Bronchus fibroblast of lung (primary cell): Measurements from ENCODE around the gene AMIGO1. TPM values are rescaled to one million over a fixed set of nuclear protein-coding genes. Genes with fewer than 3 reads are reported as not detected.

Experiments
- total RNA-seq: library from RNA; depleted of rRNA; stranded (reverse); fragments of >200 nt; gene quantifications from 2 replicates; pipeline ENCODE4 v1.2.3, GENCODE V29; 2015

The AMIGO1 gene
- total RNA-seq, result 0.89 and 1.0 TPM in 2 replicates

GRCh38 chr1:109509176-109510134, at the start of gene AMIGO1:
Gene AMIGO1 (minus strand): TSS chr1:109509727. CDS start chr1:109508912, 815 bp downstream.

GRCh38 chr1:109548321-109549267, 39.1 kb upstream of the AMIGO1 start, which contains the start of gene GNAI3:
Gene GNAI3 (plus strand): TSS chr1:109548615. CDS start chr1:109548721, 106 bp downstream.

GRCh38 chr1:109539676-109540075, 30.1 kb upstream of the AMIGO1 start, which contains the start of gene GPR61:
Gene GPR61 (plus strand): TSS chr1:109539872. CDS start chr1:109543023, 3,151 bp downstream.

GRCh38 chr1:109493805-109494539, 15.6 kb downstream of the AMIGO1 start, which contains the start of gene CYB561D1:
Gene CYB561D1 (plus strand): TSS chr1:109494094. CDS start chr1:109494140, 46 bp downstream.

GRCh38 chr1:109483672-109484518, 25.6 kb downstream of the AMIGO1 start, which contains the start of gene ATXN7L2:
Gene ATXN7L2 (plus strand): TSS chr1:109483905. CDS start chr1:109483954, 49 bp downstream.

GRCh38 chr1:109466452-109467300, 42.9 kb downstream of the AMIGO1 start, which contains the start of gene SYPL2:
Gene SYPL2 (plus strand): TSS chr1:109466546. CDS start chr1:109466844, 298 bp downstream.

Other genes starting within 250 kb of the AMIGO1 start
- 50.4 TPM in 2 replicates for gene PSRC1, start 226.6 kb downstream of the AMIGO1 start, total RNA-seq
- gene MYBPHL, start 202.7 kb downstream of the AMIGO1 start, total RNA-seq, result not detected in 2 replicates
- gene SORT1, start 111.8 kb downstream of the AMIGO1 start, total RNA-seq, result 15.5 and 17.7 TPM in 2 replicates
- 34.6 and 35.2 TPM in 2 replicates for gene PSMA5, start 83.3 kb downstream of the AMIGO1 start, total RNA-seq
- gene SYPL2, start 43.2 kb downstream of the AMIGO1 start, total RNA-seq, result 0.15 and 0.17 TPM in 2 replicates
- gene ATXN7L2, start 25.8 kb downstream of the AMIGO1 start, total RNA-seq, result 3.9 and 5.2 TPM in 2 replicates
- gene CYB561D1, start 15.6 kb downstream of the AMIGO1 start, total RNA-seq, result 3.1 and 3.2 TPM in 2 replicates
- gene GPR61, start 30.1 kb upstream of the AMIGO1 start, total RNA-seq, result not detected in 2 replicates
- gene GNAI3, start 38.9 kb upstream of the AMIGO1 start, total RNA-seq, result 7.4 and 8.4 TPM in 2 replicates
- gene GNAT2, start 109.9 kb upstream of the AMIGO1 start, total RNA-seq, result 0.30 TPM in 1 of 2 replicates, not detected in the other
- 53.4 and 67.1 TPM in 2 replicates for gene AMPD2, start 110.1 kb upstream of the AMIGO1 start, total RNA-seq
- 20.2 and 20.7 TPM in 2 replicates for gene GSTM4, start 146.4 kb upstream of the AMIGO1 start, total RNA-seq
- 17.7 and 19.0 TPM in 2 replicates for gene GSTM2, start 158.3 kb upstream of the AMIGO1 start, total RNA-seq
- not detected in 2 replicates for gene GSTM1, start 178.1 kb upstream of the AMIGO1 start, total RNA-seq
- 2.8 and 6.4 TPM in 2 replicates for gene GSTM5, start 202.5 kb upstream of the AMIGO1 start, total RNA-seq
- 28.4 and 32.3 TPM in 2 replicates for gene GSTM3, start 231.3 kb upstream of the AMIGO1 start, total RNA-seq